Spleen (tissue), 11 donors: Measurements from ENCODE around the gene EXOSC5. TPM values are rescaled to one million over a fixed set of nuclear protein-coding genes. Genes with fewer than 3 reads are reported as not detected.
A peak's percentile ranks its signal among the peaks of the same experiment; 100 is the strongest.
"Not testable (repeated sequence)": the region's sequence is repeated elsewhere in the genome, so short reads cannot be mapped to it uniquely, and the experiment has no call there.

ENCODE experiments used
- DNase-seq: peaks from one replicate; pipeline ENCODE4 v3.0.0-alpha.2; 2020
- H3K27ac ChIP-seq, 8 donors: fragments of 200-600 bp; sonication (generic) in 7 of 8; 1 replicate in 4 of 8; 2 replicates in 4 of 8; pipeline versions ENCODE4 v1.5.0 to v1.8.0; 2016 to 2021; ENCODE audit warnings: inconsistent platforms in 4 of 8, mild to moderate bottlenecking in 4 of 8, moderate library complexity in 1 of 8
- H3K27me3 ChIP-seq, 7 donors: fragments of 200-600 bp; sonication (generic) in 6 of 7; replicated peaks in 1 of 7; 1 replicate in 4 of 7; 2 replicates in 3 of 7; pipeline versions ENCODE4 v1.5.0 to v1.8.0; 2016 to 2021; ENCODE audit warnings: inconsistent platforms in 3 of 7, mild to moderate bottlenecking in 1 of 7
- H3K36me3 ChIP-seq, 6 donors: fragments of 200-600 bp; sonication (generic) in 5 of 6; 1 replicate in 4 of 6; 2 replicates in 2 of 6; pipeline versions ENCODE4 v1.5.0 to v1.8.0; 2016 to 2021; ENCODE audit warnings: inconsistent platforms in 2 of 6
- H3K4me1 ChIP-seq, 6 donors: fragments of 200-600 bp; sonication (generic) in 5 of 6; 1 replicate in 3 of 6; 2 replicates in 3 of 6; pipeline versions ENCODE4 v1.5.0 to v1.8.0; 2016 to 2021; ENCODE audit warnings: inconsistent platforms in 3 of 6
- H3K4me3 ChIP-seq, 8 donors: fragments of 200-600 bp; sonication (generic) in 7 of 8; 1 replicate in 4 of 8; 2 replicates in 4 of 8; pipeline versions ENCODE4 v1.5.0 to v1.8.0; 2016 to 2021; ENCODE audit warnings: inconsistent platforms in 4 of 8, mild to moderate bottlenecking in 4 of 8, moderate library complexity in 2 of 8
- H3K9me3 ChIP-seq, 8 donors: fragments of 200-600 bp; sonication (generic) in 7 of 8; 1 replicate in 4 of 8; 2 replicates in 4 of 8; pipeline versions ENCODE4 v1.5.0 to v1.8.0; 2016 to 2021; ENCODE audit warnings: inconsistent platforms in 4 of 8
- POLR2A ChIP-seq, 3 donors: fragments of 450-650 bp; IDR thresholded peaks; one replicate each; pipeline ENCODE4 v1.5.1; 2017; ENCODE audit warnings: antibody characterized with exemption in 3 of 3, mild to moderate bottlenecking in 1 of 3
- POLR2AphosphoS5 ChIP-seq, 3 donors: sonication (generic); formaldehyde crosslinking; IDR thresholded peaks; one replicate each; pipeline ENCODE4 v1.5.1; 2017; ENCODE audit warnings: antibody characterized with exemption in 3 of 3
- WGBS, 5 donors: extraction: QIAGEN DNeasy Blood & Tissue Kit in 3 of 5; methylation state at CpG; one replicate each; pipeline versions ENCODE4 v1.1.5 to v1.1.7; 2013 to 2018; 5-methylcytosine and 5-hydroxymethylcytosine counted together
- intact Hi-C: fragments of 100-400 bp; cut with DNase I; formaldehyde crosslinking; loops from one replicate; pipeline ENCODE4 v1.15.0; 2023; ENCODE audit warnings: low total_unique reads
- polyA plus RNA-seq, 3 donors: library from polyadenylated mRNA; stranded (reverse); fragments of 200-250 nt; gene quantifications; one replicate each; pipeline ENCODE4 v1.2.1, GENCODE V29; 2013
- total RNA-seq, 7 donors: library from RNA; depleted of rRNA in 3 of 7; stranded (reverse); fragments of >200 nt in 3 of 7; fragmentation: NEBNext Ultra II Directional in 4 of 7; extraction: Animal tissue kit (Norgen Biotek cat#: 25700) in 4 of 7; gene quantifications; one replicate each; pipeline versions ENCODE4 v1.1.0 to v1.2.1, GENCODE V29; 2016 to 2021
- TF ChIP-seq, protein P1 (sequence below), 11 experiments: fragments of 200-600 bp in 7 of 11; fragments of 450-650 bp in 4 of 11; sonication (generic) in 4 of 11; IDR thresholded peaks in 8 of 11; conservative IDR thresholded peaks in 3 of 11; 1 replicate in 7 of 11; 2 replicates in 4 of 11; pipeline versions ENCODE4 v1.4.0 to v1.8.0; 2016 to 2021; ENCODE audit warnings: antibody characterized with exemption in 11 of 11, inconsistent platforms in 4 of 11, mild to moderate bottlenecking in 1 of 11
- donor health status: healthy with polysubstance abuse.
- donor health status: DM: no; HTN: no; CAD: no; lungs with moderate emphysema.
- donor health status: DM: no; HTN: no; CAD: no.
- donor health status: Bipolar disorder and iron deficiency.
- donor health status: healthy.
- donor health status: DM: no; HTN: no; CAD: no.
- donor health status: DM: yes; HTN: yes; CAD: no.

Gene EXOSC5
- total and polyA plus RNA-seq, 10 donors, result 10.1 to 53.8 (median 16.8) TPM

- H3K27ac ChIP-seq, result no peak overlapping the region
- H3K36me3 ChIP-seq, result peaks cover 0 to 82% (median 24%) of the 10 kb centered on the region in 6 donors
- no peak overlapping the region for H3K4me3 ChIP-seq
- H3K9me3 ChIP-seq, result no peaks in the 10 kb centered on the region
- peaks cover 0 to 27% (median 8%) of the 10 kb centered on the region in 6 donors for H3K4me1 ChIP-seq
- no peaks in the 10 kb centered on the region for H3K27me3 ChIP-seq
- TF ChIP-seq, protein P1, sequence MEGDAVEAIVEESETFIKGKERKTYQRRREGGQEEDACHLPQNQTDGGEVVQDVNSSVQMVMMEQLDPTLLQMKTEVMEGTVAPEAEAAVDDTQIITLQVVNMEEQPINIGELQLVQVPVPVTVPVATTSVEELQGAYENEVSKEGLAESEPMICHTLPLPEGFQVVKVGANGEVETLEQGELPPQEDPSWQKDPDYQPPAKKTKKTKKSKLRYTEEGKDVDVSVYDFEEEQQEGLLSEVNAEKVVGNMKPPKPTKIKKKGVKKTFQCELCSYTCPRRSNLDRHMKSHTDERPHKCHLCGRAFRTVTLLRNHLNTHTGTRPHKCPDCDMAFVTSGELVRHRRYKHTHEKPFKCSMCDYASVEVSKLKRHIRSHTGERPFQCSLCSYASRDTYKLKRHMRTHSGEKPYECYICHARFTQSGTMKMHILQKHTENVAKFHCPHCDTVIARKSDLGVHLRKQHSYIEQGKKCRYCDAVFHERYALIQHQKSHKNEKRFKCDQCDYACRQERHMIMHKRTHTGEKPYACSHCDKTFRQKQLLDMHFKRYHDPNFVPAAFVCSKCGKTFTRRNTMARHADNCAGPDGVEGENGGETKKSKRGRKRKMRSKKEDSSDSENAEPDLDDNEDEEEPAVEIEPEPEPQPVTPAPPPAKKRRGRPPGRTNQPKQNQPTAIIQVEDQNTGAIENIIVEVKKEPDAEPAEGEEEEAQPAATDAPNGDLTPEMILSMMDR (IDR thresholded peaks at IDR 0.05 in 8 of 11, conservative IDR thresholded peaks at IDR 0.05 in 3 of 11), result no peak
- TF ChIP-seq POLR2AphosphoS5 (IDR thresholded peaks at IDR 0.05) (no peak), POLR2A (IDR thresholded peaks at IDR 0.05) (no peak)
- DNase-seq, result no peak
- 84 to 91% (median 87%) methylated on average over 5 of the region's 5 CpGs for WGBS, 5 donors
- intact Hi-C loops, result no loop called here
These were observed 12.8 kb downstream of the EXOSC5 start for GRCh38 chr19:41384351-41384750.

- intact Hi-C loops, H3K27me3 ChIP-seq, H3K4me3 ChIP-seq, H3K9me3 ChIP-seq, DNase-seq, H3K27ac ChIP-seq: not testable (repeated sequence)
- 94 to 98% (median 95%) methylated on average over 8 of the region's 8 CpGs for WGBS, 5 donors
- peaks cover 0 to 54% (median 3%) of the 10 kb centered on the region in 6 donors for H3K36me3 ChIP-seq
- H3K4me1 ChIP-seq, result peaks cover 0 to 43% (median 24%) of the 10 kb centered on the region in 6 donors
These were observed 15.6 kb downstream of the EXOSC5 start for GRCh38 chr19:41381536-41381935.

DNA sequence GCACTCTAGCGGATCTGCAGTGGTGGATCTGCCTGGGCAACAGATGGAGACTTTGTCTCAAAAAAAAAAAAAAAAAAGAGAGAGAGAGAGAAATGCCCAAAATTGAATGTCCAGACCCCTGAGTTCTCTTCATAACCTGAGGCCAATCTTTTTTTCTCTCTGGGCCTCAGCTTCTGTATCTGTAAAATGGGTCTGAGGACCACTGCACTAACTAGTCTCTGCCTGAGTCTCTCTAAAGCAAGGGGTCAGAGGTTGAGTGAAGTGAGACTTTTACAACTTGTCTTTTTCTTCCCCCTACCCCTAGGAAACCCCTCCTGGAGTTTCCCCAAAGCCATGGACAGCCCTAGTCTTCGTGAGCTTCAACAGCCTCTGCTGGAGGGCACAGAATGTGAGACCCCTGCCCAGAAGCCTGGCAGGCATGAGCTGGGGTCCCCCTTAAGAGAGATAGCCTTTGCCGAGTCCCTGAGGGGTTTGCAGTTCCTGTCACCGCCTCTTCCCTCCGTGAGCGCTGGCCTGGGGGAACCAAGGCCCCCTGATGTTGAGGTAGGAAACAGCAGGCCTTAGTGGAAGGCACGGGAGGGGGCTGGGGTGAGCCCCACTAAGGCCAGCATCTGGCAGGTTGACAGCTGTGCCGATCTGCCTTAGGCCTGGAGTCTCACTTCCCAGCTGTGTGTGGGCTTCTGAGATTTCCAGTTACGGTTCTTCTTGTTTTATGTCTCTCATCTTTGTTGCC is 19.0 kb downstream of the EXOSC5 start:
- no peak for DNase-seq
- Histone ChIP-seq H3K27me3 (no peaks in the 10 kb centered on the region), H3K36me3 (peaks cover 0 to 21% (median 3%) of the 10 kb centered on the region in 6 donors), H3K4me1 (peaks cover 0 to 69% (median 36%) of the 10 kb centered on the region in 6 donors), H3K27ac (peak overlapping the region in 4 of 8 donors; percentile 3 to 74 (median 51)), H3K4me3 (no peak overlapping the region), H3K9me3 (no peaks in the 10 kb centered on the region)
- whole genome bisulfite sequencing, 5 donors, result 31 to 41% (median 38%) methylated on average over 8 to 9 of the region's 9 CpGs
- peak in 1 of 3 donors; percentile 40 for TF ChIP-seq POLR2AphosphoS5 (IDR thresholded peaks at IDR 0.05)
- TF ChIP-seq, protein P1 (IDR thresholded peaks at IDR 0.05 in 8 of 11, conservative IDR thresholded peaks at IDR 0.05 in 3 of 11), result peak in 3 of 11 experiments; percentile 4 to 31 (median 25)
- TF ChIP-seq POLR2A (IDR thresholded peaks at IDR 0.05), result no peak
- intact Hi-C loops, result loop anchor here (5.0 kb wide), 1 partner anchor 39 kb away; no protein-coding TSS in a partner anchor

- Histone ChIP-seq H3K27me3 (no peaks in the 10 kb centered on the region), H3K4me1 (peaks cover 0 to 72% (median 36%) of the 10 kb centered on the region in 6 donors), H3K27ac (peak overlapping the region in 6 of 8 donors; percentile 54 to 94 (median 79)), H3K36me3 (peaks cover 0 to 9% (median 0%) of the 10 kb centered on the region in 6 donors), H3K9me3 (no peaks in the 10 kb centered on the region), H3K4me3 (peak overlapping the region in 7 of 8 donors; percentile 36 to 80 (median 54))
- no peak for DNase-seq
- WGBS, 5 donors, result 68 to 76% (median 73%) methylated on average over 8 of the region's 8 CpGs
- intact Hi-C loops, result loop anchor here (5.0 kb wide), 1 partner anchor 40 kb away; no protein-coding TSS in a partner anchor
- TF ChIP-seq POLR2AphosphoS5 (IDR thresholded peaks at IDR 0.05) (no peak), POLR2A (IDR thresholded peaks at IDR 0.05) (no peak)
- TF ChIP-seq, protein P1 (IDR thresholded peaks at IDR 0.05 in 8 of 11, conservative IDR thresholded peaks at IDR 0.05 in 3 of 11), result no peak
These were observed 20.2 kb downstream of the EXOSC5 start for GRCh38 chr19:41376998-41377365.
